GM12878 (cell line): Measurements from ENCODE around the gene PFKP. TPM values are rescaled to one million over a fixed set of nuclear protein-coding genes. Genes with fewer than 3 reads are reported as not detected.

Source experiments
- BACH1 ChIP-seq: fragments of 450-650 bp; IDR thresholded peaks from 2 replicates; pipeline ENCODE4 v1.6.1; 2017; ENCODE audit warnings: mild to moderate bottlenecking, borderline replicate concordance
- BHLHE40 ChIP-seq, 2 experiments: fragments of 450-650 bp in 1 of 2; IDR thresholded peaks; 2 replicates each; pipeline ENCODE4 v1.6.1; 2011 to 2017; ENCODE audit warnings: low read depth in 2 of 2, borderline replicate concordance in 1 of 2, improper control_type of control experiment in 1 of 2, low read length in 1 of 2, mild to moderate bottlenecking in 1 of 2
- CHD4 ChIP-seq: fragments of 200-600 bp; sonication (generic); IDR thresholded peaks from 2 replicates; pipeline ENCODE4 v1.6.1; 2016; ENCODE audit warnings: mild to moderate bottlenecking
- EP300 ChIP-seq, 2 experiments: fragments of 150-350 bp in 1 of 2; IDR thresholded peaks; 2 replicates each; pipeline ENCODE4 v1.6.1; 2011 to 2012; ENCODE audit warnings: low read depth in 2 of 2, low read length in 2 of 2, borderline replicate concordance in 1 of 2, improper control_type of control experiment in 1 of 2, inconsistent platforms in 1 of 2; ENCODE audit not compliant: control insufficient read depth in 1 of 2
- GATAD2B ChIP-seq: fragments of 450-650 bp; conservative IDR thresholded peaks from 2 replicates; pipeline ENCODE4 v1.6.1; 2017; ENCODE audit warnings: low read depth, mild to moderate bottlenecking, moderate library complexity
- HDGF ChIP-seq: fragments of 450-650 bp; IDR thresholded peaks from 2 replicates; pipeline ENCODE4 v1.6.1; 2016; ENCODE audit warnings: antibody characterized with exemption
- IRF4 ChIP-seq: IDR thresholded peaks from 2 replicates; pipeline ENCODE4 v1.6.1; 2011; ENCODE audit warnings: low read depth, low read length
- KDM1A ChIP-seq: fragments of 200-600 bp; sonication (generic); IDR thresholded peaks from 2 replicates; pipeline ENCODE4 v1.6.1; 2016; ENCODE audit warnings: borderline replicate concordance
- MEF2A ChIP-seq: IDR thresholded peaks from 2 replicates; pipeline ENCODE4 v1.6.1; 2011; ENCODE audit warnings: low read depth, mild to moderate bottlenecking, low read length, moderate library complexity; ENCODE audit not compliant: insufficient read depth
- NFIC ChIP-seq: IDR thresholded peaks from 2 replicates; pipeline ENCODE4 v1.6.1; 2012; ENCODE audit warnings: low read depth, mild to moderate bottlenecking, inconsistent platforms, low read length, moderate library complexity
- NFXL1 ChIP-seq: fragments of 450-650 bp; IDR thresholded peaks from 2 replicates; pipeline ENCODE4 v1.6.1; 2017; ENCODE audit warnings: antibody characterized with exemption, mild to moderate bottlenecking, borderline replicate concordance
- PAX8 ChIP-seq: fragments of 450-650 bp; IDR thresholded peaks from 2 replicates; pipeline ENCODE4 v1.6.1; 2017; ENCODE audit warnings: mild to moderate bottlenecking, moderate library complexity
- POLR2A ChIP-seq: IDR thresholded peaks from 2 replicates; pipeline ENCODE4 v1.6.1; 2011; ENCODE audit warnings: low read depth, mild to moderate bottlenecking, low read length
- POLR2AphosphoS5 ChIP-seq: IDR thresholded peaks from 2 replicates; pipeline ENCODE4 v1.6.1; 2011; ENCODE audit warnings: mild to moderate bottlenecking, low read length, inconsistent platforms
- SMAD1 ChIP-seq: fragments of 450-650 bp; IDR thresholded peaks from 2 replicates; pipeline ENCODE4 v1.6.1; 2018; ENCODE audit warnings: mild to moderate bottlenecking, low read depth; ENCODE audit not compliant: partially characterized antibody
- SMARCA5 ChIP-seq: fragments of 450-650 bp; IDR thresholded peaks from 2 replicates; pipeline ENCODE4 v1.6.1; 2017; ENCODE audit warnings: mild to moderate bottlenecking
- TCF12 ChIP-seq: IDR thresholded peaks from 2 replicates; pipeline ENCODE4 v1.6.1; 2011; ENCODE audit warnings: low read depth, mild to moderate bottlenecking, low read length
- WRNIP1 ChIP-seq: IDR thresholded peaks from 2 replicates; pipeline ENCODE4 v1.6.1; 2011; ENCODE audit warnings: low read depth, low read length, improper control_type of control experiment, borderline replicate concordance
- YBX1 ChIP-seq: fragments of 450-650 bp; IDR thresholded peaks from 2 replicates; pipeline ENCODE4 v1.6.1; 2016; ENCODE audit warnings: antibody characterized with exemption
- ZNF24 ChIP-seq: fragments of 450-650 bp; IDR thresholded peaks from 2 replicates; pipeline ENCODE4 v1.6.1; 2017; ENCODE audit warnings: antibody characterized with exemption, mild to moderate bottlenecking
- ZSCAN29 ChIP-seq: fragments of 450-650 bp; IDR thresholded peaks from 2 replicates; pipeline ENCODE4 v1.6.1; 2017; ENCODE audit warnings: mild to moderate bottlenecking, moderate library complexity
- polyA plus RNA-seq, 11 experiments: library from polyadenylated mRNA; depleted of rRNA in 4 of 11; unstranded in 6 of 11; stranded (reverse) in 5 of 11; fragments of >200 nt; fragmentation: Nextera tagmentation in 4 of 11; fragmentation: Illumina TruSeq in 1 of 11; extraction: Ambion mirVana in 4 of 11; extraction: Trizol in 1 of 11; gene quantifications; 1 replicate in 1 of 11; 2 replicates in 10 of 11; pipeline versions ENCODE4 v1.2.1 to v1.2.3, GENCODE V29; 2011 to 2016; ENCODE audit warnings: inconsistent platforms in 2 of 11, missing spikeins in 2 of 11, low read depth in 1 of 11
- total RNA-seq, 4 experiments: library from RNA; depleted of rRNA in 3 of 4; stranded (reverse); fragments of >200 nt in 3 of 4; fragmentation: Illumina TruSeq in 1 of 4; extraction: Trizol in 1 of 4; gene quantifications; 2 replicates each; pipeline versions ENCODE4 v1.2.1 to v1.2.3, GENCODE V29; 2013 to 2021
- TF ChIP-seq, protein P1 (sequence below), 3 experiments: IDR thresholded peaks in 2 of 3; conservative IDR thresholded peaks in 1 of 3; 2 replicates each; pipeline ENCODE4 v1.5.1; 2011; ENCODE audit warnings: low read depth in 3 of 3, low read length in 3 of 3, mild to moderate bottlenecking in 3 of 3, control low read depth in 2 of 3, moderate library complexity in 2 of 3, inconsistent platforms in 1 of 3, mixed read lengths in 1 of 3; ENCODE audit not compliant: control insufficient read depth in 2 of 3, insufficient read depth in 1 of 3; ENCODE audit errors: extremely low read depth in 1 of 3
- TF ChIP-seq, protein P2 (sequence below): fragments of 450-650 bp; IDR thresholded peaks from 2 replicates; pipeline ENCODE4 v1.6.1; 2017; ENCODE audit warnings: low read depth, mild to moderate bottlenecking, moderate library complexity
- TF ChIP-seq, protein P3 (sequence below): IDR thresholded peaks from 2 replicates; pipeline ENCODE4 v1.6.1; 2012; ENCODE audit warnings: low read depth, low read length, improper control_type of control experiment

Gene PFKP
- total and polyA plus RNA-seq, 10 of the 15 experiments (the other 5 are each of a cell fraction or from before 2014, with no cell fraction given), result 27.0 to 145 (median 95.7) TPM

DNA sequence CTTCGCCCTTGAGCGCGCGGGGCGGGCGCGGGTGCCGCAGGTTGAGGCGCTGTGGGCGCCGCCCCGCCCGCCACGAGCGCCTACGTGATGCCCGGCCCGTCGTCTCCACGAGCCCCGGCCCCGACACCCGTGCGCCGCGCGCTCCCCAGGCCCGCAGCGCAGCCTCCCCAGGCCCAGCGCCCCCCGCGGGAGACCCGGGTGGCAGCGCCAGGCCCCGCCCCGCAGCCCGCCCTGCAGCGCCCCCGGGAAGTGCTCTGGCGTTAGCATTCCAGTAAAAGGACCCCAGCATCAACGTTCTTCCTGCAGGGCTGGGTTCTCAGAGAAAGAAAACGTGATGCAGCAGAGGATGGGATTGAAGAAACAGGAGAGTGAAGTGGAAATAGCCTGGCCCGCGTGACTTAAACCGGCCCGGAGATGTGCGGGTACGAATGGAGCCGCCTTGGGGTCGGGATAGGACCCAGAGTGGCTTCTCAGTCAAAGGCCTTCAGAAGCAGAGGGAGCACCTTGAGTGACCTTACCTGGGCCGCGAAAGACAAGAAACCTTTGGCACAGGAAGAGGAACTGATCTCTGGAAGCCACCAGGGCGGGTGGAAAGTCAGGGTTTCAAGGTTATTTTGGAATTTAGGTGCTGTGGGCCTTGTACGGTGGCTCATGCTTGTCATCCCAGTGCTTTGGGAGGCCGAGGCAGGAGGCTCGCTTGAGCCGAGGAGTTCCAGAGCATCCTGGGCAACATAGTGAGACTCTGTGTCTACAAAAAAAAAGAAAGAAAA lies 1.8 kb downstream of the PFKP start (continued):
- no peak for TF ChIP-seq WRNIP1
- TF ChIP-seq NFIC, result no peak
- no peak for TF ChIP-seq NFXL1
- TF ChIP-seq EP300 (IDR thresholded peaks at IDR 0.05; ENCODE audit: borderline replicate concordance in 1 of 2, control insufficient read depth in 1 of 2, low read depth in 2 of 2, low read length in 2 of 2), result no peak
- no peak for TF ChIP-seq HDGF
- TF ChIP-seq, protein P1, sequence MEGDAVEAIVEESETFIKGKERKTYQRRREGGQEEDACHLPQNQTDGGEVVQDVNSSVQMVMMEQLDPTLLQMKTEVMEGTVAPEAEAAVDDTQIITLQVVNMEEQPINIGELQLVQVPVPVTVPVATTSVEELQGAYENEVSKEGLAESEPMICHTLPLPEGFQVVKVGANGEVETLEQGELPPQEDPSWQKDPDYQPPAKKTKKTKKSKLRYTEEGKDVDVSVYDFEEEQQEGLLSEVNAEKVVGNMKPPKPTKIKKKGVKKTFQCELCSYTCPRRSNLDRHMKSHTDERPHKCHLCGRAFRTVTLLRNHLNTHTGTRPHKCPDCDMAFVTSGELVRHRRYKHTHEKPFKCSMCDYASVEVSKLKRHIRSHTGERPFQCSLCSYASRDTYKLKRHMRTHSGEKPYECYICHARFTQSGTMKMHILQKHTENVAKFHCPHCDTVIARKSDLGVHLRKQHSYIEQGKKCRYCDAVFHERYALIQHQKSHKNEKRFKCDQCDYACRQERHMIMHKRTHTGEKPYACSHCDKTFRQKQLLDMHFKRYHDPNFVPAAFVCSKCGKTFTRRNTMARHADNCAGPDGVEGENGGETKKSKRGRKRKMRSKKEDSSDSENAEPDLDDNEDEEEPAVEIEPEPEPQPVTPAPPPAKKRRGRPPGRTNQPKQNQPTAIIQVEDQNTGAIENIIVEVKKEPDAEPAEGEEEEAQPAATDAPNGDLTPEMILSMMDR (IDR thresholded peaks at IDR 0.05 in 2 of 3, conservative IDR thresholded peaks at IDR 0.05 in 1 of 3; ENCODE audit: control insufficient read depth in 2 of 3, extremely low read depth in 1 of 3, insufficient read depth in 1 of 3, low read depth in 3 of 3, low read length in 3 of 3), result 0 out of 6 replicates have a peak, but pooled peaks of 2 of the 3 experiments have one; percentile 7 to 11
- TF ChIP-seq BHLHE40 (IDR thresholded peaks at IDR 0.05; ENCODE audit: borderline replicate concordance in 1 of 2, low read depth in 2 of 2, low read length in 1 of 2), result peak in 1 of 2 experiments; percentile 70; a peak in 2 of 4 replicates
- peak; percentile 90 for TF ChIP-seq BACH1
- peak; percentile 8; the same call in 1 of the 2 replicates for TF ChIP-seq POLR2AphosphoS5
- TF ChIP-seq POLR2A, result no peak
- no peak for TF ChIP-seq PAX8
- TF ChIP-seq SMAD1, result no peak
- TF ChIP-seq TCF12, result no peak
- no peak for TF ChIP-seq SMARCA5
- TF ChIP-seq CHD4, result no peak
- TF ChIP-seq, protein P2, sequence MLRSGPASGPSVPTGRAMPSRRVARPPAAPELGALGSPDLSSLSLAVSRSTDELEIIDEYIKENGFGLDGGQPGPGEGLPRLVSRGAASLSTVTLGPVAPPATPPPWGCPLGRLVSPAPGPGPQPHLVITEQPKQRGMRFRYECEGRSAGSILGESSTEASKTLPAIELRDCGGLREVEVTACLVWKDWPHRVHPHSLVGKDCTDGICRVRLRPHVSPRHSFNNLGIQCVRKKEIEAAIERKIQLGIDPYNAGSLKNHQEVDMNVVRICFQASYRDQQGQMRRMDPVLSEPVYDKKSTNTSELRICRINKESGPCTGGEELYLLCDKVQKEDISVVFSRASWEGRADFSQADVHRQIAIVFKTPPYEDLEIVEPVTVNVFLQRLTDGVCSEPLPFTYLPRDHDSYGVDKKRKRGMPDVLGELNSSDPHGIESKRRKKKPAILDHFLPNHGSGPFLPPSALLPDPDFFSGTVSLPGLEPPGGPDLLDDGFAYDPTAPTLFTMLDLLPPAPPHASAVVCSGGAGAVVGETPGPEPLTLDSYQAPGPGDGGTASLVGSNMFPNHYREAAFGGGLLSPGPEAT, result no peak
- TF ChIP-seq YBX1, result no peak
- TF ChIP-seq, protein P3, sequence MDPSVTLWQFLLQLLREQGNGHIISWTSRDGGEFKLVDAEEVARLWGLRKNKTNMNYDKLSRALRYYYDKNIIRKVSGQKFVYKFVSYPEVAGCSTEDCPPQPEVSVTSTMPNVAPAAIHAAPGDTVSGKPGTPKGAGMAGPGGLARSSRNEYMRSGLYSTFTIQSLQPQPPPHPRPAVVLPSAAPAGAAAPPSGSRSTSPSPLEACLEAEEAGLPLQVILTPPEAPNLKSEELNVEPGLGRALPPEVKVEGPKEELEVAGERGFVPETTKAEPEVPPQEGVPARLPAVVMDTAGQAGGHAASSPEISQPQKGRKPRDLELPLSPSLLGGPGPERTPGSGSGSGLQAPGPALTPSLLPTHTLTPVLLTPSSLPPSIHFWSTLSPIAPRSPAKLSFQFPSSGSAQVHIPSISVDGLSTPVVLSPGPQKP, result no peak
- no peak for TF ChIP-seq ZNF24
- no peak for TF ChIP-seq MEF2A
- TF ChIP-seq KDM1A, result no peak
- no peak for TF ChIP-seq ZSCAN29
- TF ChIP-seq GATAD2B, result peak; percentile 36; the same call in 1 of the 2 replicates
- TF ChIP-seq IRF4, result no peak
